GM23338 (cell line): ENCODE data around the gene UCK1. TPM values are rescaled to one million over a fixed set of nuclear protein-coding genes. Genes with fewer than 3 reads are reported as not detected.

Source experiments
- ATAC-seq: fragments of 200-7000 bp; cut with Tn5 transposase; 3 replicates; pipeline ENCODE4 v1.9.1; 2020
- DNase-seq: peaks from one replicate; pipeline ENCODE4 v3.0.0-alpha.2; 2015; ENCODE audit warnings: low spot score
- H2AFZ ChIP-seq: fragments of 200-600 bp; sonication (generic); 2 replicates; pipeline ENCODE4 v1.8.0; 2016; ENCODE audit warnings: antibody characterized with exemption, mild to moderate bottlenecking, moderate library complexity
- H3F3A ChIP-seq: fragments of 200-600 bp; sonication (generic); replicated peaks from 2 replicates; pipeline ENCODE4 v1.8.0; 2017; ENCODE audit warnings: antibody characterized with exemption, mixed run types, low read depth
- H3K27ac ChIP-seq: fragments of 200-600 bp; sonication (generic); 2 replicates; pipeline ENCODE4 v1.6.1; 2016; ENCODE audit warnings: low read depth
- H3K27me3 ChIP-seq: fragments of 200-600 bp; sonication (generic); 2 replicates; pipeline ENCODE4 v1.8.0; 2016; ENCODE audit warnings: mild to moderate bottlenecking, mixed run types, moderate library complexity; ENCODE audit not compliant: insufficient read depth
- H3K36me3 ChIP-seq: fragments of 200-600 bp; sonication (generic); 2 replicates; pipeline ENCODE4 v1.8.0; 2016; ENCODE audit warnings: mild to moderate bottlenecking; ENCODE audit not compliant: insufficient read depth
- H3K4me1 ChIP-seq: fragments of 200-600 bp; sonication (generic); 2 replicates; pipeline ENCODE4 v1.8.0; 2016; ENCODE audit warnings: mild to moderate bottlenecking, moderate library complexity; ENCODE audit not compliant: insufficient read depth
- H3K4me2 ChIP-seq: fragments of 200-600 bp; sonication (generic); 2 replicates; pipeline ENCODE4 v1.7.1; 2017; ENCODE audit warnings: mixed run types
- H3K4me3 ChIP-seq: fragments of 200-600 bp; sonication (generic); 2 replicates; pipeline ENCODE4 v1.6.1; 2016; ENCODE audit warnings: mixed run types
- H3K79me2 ChIP-seq: fragments of 200-600 bp; sonication (generic); replicated peaks from 2 replicates; pipeline ENCODE4 v1.8.0; 2017; ENCODE audit warnings: mild to moderate bottlenecking; ENCODE audit not compliant: insufficient read depth
- H3K9me2 ChIP-seq: fragments of 200-600 bp; sonication (generic); 2 replicates; pipeline ENCODE4 v1.8.0; 2017; ENCODE audit not compliant: insufficient read depth
- H4K20me1 ChIP-seq: fragments of 200-600 bp; sonication (generic); replicated peaks from 2 replicates; pipeline ENCODE4 v1.8.0; 2017; ENCODE audit warnings: mild to moderate bottlenecking; ENCODE audit not compliant: insufficient read depth
- H3K27ac Mint-ChIP-seq: 2 replicates; pipeline ENCODE4 v1.8.0; 2020; ENCODE audit warnings: inconsistent platforms, mild to moderate bottlenecking, moderate library complexity, mixed read lengths
- H3K27me3 Mint-ChIP-seq: 3 replicates; pipeline ENCODE4 v1.8.0; 2022; ENCODE audit warnings: low read depth, mild to moderate bottlenecking, moderate library complexity, mixed read lengths, inconsistent platforms; ENCODE audit not compliant: insufficient read depth, poor library complexity
- H3K36me3 Mint-ChIP-seq: 3 replicates; pipeline ENCODE4 v1.8.0; 2021; ENCODE audit warnings: low read depth, mild to moderate bottlenecking, inconsistent platforms, moderate library complexity, mixed read lengths
- H3K4me1 Mint-ChIP-seq: 3 replicates; pipeline ENCODE4 v1.8.0; 2020; ENCODE audit warnings: mild to moderate bottlenecking, inconsistent platforms, mixed read lengths
- H3K4me3 Mint-ChIP-seq: 3 replicates; pipeline ENCODE4 v1.8.0; 2021; ENCODE audit warnings: moderate library complexity, mild to moderate bottlenecking, inconsistent platforms, mixed read lengths
- H3K9me3 Mint-ChIP-seq: 3 replicates; pipeline ENCODE4 v1.8.0; 2020; ENCODE audit warnings: moderate library complexity, mild to moderate bottlenecking, inconsistent platforms, mixed read lengths
- CREB1 ChIP-seq: fragments of 250-450 bp; sonication (Bioruptor Pico); IDR thresholded peaks from 2 replicates; pipeline ENCODE4 v1.5.0; 2020; ENCODE audit warnings: low read depth, mild to moderate bottlenecking, moderate library complexity
- EZH2 ChIP-seq: fragments of 200-600 bp; sonication (generic); IDR thresholded peaks from one replicate; pipeline ENCODE4 v1.8.0; 2017; ENCODE audit warnings: antibody characterized with exemption, mild to moderate bottlenecking, low read depth; ENCODE audit not compliant: unreplicated experiment
- EZH2phosphoT487 ChIP-seq: fragments of 200-600 bp; sonication (generic); IDR thresholded peaks from one replicate; pipeline ENCODE4 v1.8.1; 2018; ENCODE audit warnings: antibody characterized with exemption; ENCODE audit not compliant: unreplicated experiment
- JUNB ChIP-seq: IDR thresholded peaks from one replicate; pipeline ENCODE4 v1.6.1; 2016; ENCODE audit warnings: antibody characterized with exemption; ENCODE audit not compliant: unreplicated experiment
- NANOG ChIP-seq: IDR thresholded peaks from 2 replicates; pipeline ENCODE4 v1.6.1; 2016; ENCODE audit warnings: antibody characterized with exemption, borderline replicate concordance
- POLR2AphosphoS5 ChIP-seq: IDR thresholded peaks from 2 replicates; pipeline ENCODE4 v1.6.1; 2016; ENCODE audit warnings: antibody characterized with exemption, low read depth
- STAT1 ChIP-seq: IDR thresholded peaks from one replicate; pipeline ENCODE4 v1.6.1; 2016; ENCODE audit warnings: antibody characterized with exemption; ENCODE audit not compliant: unreplicated experiment
- ZNF114 ChIP-seq: fragments of 250-450 bp; sonication (Bioruptor Pico); IDR thresholded peaks from 2 replicates; pipeline ENCODE4 v1.5.0; 2020; ENCODE audit warnings: mild to moderate bottlenecking, moderate library complexity
- ZNF331 ChIP-seq: fragments of 250-450 bp; sonication (Bioruptor Pico); IDR thresholded peaks from 2 replicates; pipeline ENCODE4 v1.5.0; 2020; ENCODE audit warnings: low read depth, mild to moderate bottlenecking, moderate library complexity
- polyA plus RNA-seq: library from polyadenylated mRNA; unstranded; fragments of >200 nt; fragmentation: Nextera tagmentation; extraction: Ambion mirVana; gene quantifications from 2 replicates; pipeline ENCODE4 v1.2.1, GENCODE V29; 2016
- total RNA-seq: library from RNA; depleted of rRNA; stranded (reverse); fragments of >200 nt; shearing (Covaris generic); gene quantifications from 2 replicates; pipeline ENCODE4 v1.2.3, GENCODE V29; 2014
- TF ChIP-seq, protein P1 (sequence below): IDR thresholded peaks from 2 replicates; pipeline ENCODE4 v1.6.1; 2016; ENCODE audit warnings: antibody characterized with exemption
- TF ChIP-seq, protein P2 (sequence below), 2 experiments: fragments of 200-600 bp in 1 of 2; sonication (generic) in 1 of 2; conservative IDR thresholded peaks; 2 replicates each; pipeline versions ENCODE4 v1.5.1 to v1.6.1; 2016 to 2017; ENCODE audit warnings: antibody characterized with exemption in 2 of 2, low read depth in 2 of 2, mild to moderate bottlenecking in 2 of 2, moderate library complexity in 1 of 2
- TF ChIP-seq, protein P3 (sequence below): IDR thresholded peaks from one replicate; pipeline ENCODE4 v1.6.1; 2018; ENCODE audit warnings: antibody characterized with exemption; ENCODE audit not compliant: unreplicated experiment
- TF ChIP-seq, protein P4 (sequence below): fragments of 250-450 bp; sonication (Bioruptor Pico); IDR thresholded peaks from 2 replicates; pipeline ENCODE4 v1.5.0; 2020; ENCODE audit warnings: mild to moderate bottlenecking, moderate library complexity

Gene UCK1
- total and polyA plus RNA-seq, 2 experiments from 2014 or later, result 23.4 to 35.9 TPM

DNA sequence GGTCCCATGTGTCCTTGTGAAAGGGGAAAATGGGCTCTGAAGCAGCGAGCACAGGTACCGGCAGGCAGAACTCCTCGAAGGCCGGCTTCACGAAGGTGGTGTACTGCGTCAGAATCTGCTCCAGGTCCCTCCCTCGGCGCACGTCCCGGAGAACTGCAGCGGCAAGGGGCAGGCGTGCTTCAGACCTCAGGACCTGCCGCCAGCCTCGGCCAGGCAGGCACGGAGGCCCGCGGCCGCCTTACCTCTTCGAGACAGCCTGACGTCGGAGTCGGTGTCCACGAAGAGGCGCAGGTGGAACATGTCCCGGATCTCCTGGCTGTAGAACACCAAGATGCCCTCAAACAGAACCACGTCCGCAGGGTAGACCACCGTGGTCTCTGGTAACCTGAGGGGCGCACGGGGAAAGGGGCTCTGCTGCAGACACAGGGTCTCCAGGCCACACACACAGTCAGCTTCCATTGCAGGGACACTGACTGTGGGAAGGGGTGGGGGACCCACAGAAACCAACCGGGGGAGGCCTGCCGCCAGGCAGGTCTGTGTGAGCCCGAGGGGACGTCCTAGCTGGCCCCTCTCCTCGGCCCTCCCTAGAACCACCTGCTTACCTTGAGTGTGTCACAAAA lies 2.1 kb downstream of the UCK1 start:
- peaks cover 7% of the 10 kb centered on the region for H3K27me3 Mint-ChIP-seq
- no peak overlapping the region for H2AFZ ChIP-seq
- no peak overlapping the region; the same call in 2 of the 3 replicates for H3K4me3 Mint-ChIP-seq
- peaks cover 6% of the 10 kb centered on the region; the same call in 1 of the 2 replicates for H3K79me2 ChIP-seq
- TF ChIP-seq EZH2 (no peak), ZNF114 (CRISPR knock-in tag) (no peak), ZNF331 (no peak), STAT1 (no peak), NANOG (no peak), JUNB (no peak), CREB1 (no peak), EZH2phosphoT487 (no peak), POLR2AphosphoS5 (no peak)
- TF ChIP-seq, protein P1, sequence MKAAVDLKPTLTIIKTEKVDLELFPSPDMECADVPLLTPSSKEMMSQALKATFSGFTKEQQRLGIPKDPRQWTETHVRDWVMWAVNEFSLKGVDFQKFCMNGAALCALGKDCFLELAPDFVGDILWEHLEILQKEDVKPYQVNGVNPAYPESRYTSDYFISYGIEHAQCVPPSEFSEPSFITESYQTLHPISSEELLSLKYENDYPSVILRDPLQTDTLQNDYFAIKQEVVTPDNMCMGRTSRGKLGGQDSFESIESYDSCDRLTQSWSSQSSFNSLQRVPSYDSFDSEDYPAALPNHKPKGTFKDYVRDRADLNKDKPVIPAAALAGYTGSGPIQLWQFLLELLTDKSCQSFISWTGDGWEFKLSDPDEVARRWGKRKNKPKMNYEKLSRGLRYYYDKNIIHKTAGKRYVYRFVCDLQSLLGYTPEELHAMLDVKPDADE, result no peak
- TF ChIP-seq, protein P2, sequence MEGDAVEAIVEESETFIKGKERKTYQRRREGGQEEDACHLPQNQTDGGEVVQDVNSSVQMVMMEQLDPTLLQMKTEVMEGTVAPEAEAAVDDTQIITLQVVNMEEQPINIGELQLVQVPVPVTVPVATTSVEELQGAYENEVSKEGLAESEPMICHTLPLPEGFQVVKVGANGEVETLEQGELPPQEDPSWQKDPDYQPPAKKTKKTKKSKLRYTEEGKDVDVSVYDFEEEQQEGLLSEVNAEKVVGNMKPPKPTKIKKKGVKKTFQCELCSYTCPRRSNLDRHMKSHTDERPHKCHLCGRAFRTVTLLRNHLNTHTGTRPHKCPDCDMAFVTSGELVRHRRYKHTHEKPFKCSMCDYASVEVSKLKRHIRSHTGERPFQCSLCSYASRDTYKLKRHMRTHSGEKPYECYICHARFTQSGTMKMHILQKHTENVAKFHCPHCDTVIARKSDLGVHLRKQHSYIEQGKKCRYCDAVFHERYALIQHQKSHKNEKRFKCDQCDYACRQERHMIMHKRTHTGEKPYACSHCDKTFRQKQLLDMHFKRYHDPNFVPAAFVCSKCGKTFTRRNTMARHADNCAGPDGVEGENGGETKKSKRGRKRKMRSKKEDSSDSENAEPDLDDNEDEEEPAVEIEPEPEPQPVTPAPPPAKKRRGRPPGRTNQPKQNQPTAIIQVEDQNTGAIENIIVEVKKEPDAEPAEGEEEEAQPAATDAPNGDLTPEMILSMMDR (conservative IDR thresholded peaks at IDR 0.05; ENCODE audit: low read depth in 2 of 2), result no peak
- TF ChIP-seq, protein P3, sequence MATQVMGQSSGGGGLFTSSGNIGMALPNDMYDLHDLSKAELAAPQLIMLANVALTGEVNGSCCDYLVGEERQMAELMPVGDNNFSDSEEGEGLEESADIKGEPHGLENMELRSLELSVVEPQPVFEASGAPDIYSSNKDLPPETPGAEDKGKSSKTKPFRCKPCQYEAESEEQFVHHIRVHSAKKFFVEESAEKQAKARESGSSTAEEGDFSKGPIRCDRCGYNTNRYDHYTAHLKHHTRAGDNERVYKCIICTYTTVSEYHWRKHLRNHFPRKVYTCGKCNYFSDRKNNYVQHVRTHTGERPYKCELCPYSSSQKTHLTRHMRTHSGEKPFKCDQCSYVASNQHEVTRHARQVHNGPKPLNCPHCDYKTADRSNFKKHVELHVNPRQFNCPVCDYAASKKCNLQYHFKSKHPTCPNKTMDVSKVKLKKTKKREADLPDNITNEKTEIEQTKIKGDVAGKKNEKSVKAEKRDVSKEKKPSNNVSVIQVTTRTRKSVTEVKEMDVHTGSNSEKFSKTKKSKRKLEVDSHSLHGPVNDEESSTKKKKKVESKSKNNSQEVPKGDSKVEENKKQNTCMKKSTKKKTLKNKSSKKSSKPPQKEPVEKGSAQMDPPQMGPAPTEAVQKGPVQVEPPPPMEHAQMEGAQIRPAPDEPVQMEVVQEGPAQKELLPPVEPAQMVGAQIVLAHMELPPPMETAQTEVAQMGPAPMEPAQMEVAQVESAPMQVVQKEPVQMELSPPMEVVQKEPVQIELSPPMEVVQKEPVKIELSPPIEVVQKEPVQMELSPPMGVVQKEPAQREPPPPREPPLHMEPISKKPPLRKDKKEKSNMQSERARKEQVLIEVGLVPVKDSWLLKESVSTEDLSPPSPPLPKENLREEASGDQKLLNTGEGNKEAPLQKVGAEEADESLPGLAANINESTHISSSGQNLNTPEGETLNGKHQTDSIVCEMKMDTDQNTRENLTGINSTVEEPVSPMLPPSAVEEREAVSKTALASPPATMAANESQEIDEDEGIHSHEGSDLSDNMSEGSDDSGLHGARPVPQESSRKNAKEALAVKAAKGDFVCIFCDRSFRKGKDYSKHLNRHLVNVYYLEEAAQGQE, result no peak
- TF ChIP-seq, protein P4, sequence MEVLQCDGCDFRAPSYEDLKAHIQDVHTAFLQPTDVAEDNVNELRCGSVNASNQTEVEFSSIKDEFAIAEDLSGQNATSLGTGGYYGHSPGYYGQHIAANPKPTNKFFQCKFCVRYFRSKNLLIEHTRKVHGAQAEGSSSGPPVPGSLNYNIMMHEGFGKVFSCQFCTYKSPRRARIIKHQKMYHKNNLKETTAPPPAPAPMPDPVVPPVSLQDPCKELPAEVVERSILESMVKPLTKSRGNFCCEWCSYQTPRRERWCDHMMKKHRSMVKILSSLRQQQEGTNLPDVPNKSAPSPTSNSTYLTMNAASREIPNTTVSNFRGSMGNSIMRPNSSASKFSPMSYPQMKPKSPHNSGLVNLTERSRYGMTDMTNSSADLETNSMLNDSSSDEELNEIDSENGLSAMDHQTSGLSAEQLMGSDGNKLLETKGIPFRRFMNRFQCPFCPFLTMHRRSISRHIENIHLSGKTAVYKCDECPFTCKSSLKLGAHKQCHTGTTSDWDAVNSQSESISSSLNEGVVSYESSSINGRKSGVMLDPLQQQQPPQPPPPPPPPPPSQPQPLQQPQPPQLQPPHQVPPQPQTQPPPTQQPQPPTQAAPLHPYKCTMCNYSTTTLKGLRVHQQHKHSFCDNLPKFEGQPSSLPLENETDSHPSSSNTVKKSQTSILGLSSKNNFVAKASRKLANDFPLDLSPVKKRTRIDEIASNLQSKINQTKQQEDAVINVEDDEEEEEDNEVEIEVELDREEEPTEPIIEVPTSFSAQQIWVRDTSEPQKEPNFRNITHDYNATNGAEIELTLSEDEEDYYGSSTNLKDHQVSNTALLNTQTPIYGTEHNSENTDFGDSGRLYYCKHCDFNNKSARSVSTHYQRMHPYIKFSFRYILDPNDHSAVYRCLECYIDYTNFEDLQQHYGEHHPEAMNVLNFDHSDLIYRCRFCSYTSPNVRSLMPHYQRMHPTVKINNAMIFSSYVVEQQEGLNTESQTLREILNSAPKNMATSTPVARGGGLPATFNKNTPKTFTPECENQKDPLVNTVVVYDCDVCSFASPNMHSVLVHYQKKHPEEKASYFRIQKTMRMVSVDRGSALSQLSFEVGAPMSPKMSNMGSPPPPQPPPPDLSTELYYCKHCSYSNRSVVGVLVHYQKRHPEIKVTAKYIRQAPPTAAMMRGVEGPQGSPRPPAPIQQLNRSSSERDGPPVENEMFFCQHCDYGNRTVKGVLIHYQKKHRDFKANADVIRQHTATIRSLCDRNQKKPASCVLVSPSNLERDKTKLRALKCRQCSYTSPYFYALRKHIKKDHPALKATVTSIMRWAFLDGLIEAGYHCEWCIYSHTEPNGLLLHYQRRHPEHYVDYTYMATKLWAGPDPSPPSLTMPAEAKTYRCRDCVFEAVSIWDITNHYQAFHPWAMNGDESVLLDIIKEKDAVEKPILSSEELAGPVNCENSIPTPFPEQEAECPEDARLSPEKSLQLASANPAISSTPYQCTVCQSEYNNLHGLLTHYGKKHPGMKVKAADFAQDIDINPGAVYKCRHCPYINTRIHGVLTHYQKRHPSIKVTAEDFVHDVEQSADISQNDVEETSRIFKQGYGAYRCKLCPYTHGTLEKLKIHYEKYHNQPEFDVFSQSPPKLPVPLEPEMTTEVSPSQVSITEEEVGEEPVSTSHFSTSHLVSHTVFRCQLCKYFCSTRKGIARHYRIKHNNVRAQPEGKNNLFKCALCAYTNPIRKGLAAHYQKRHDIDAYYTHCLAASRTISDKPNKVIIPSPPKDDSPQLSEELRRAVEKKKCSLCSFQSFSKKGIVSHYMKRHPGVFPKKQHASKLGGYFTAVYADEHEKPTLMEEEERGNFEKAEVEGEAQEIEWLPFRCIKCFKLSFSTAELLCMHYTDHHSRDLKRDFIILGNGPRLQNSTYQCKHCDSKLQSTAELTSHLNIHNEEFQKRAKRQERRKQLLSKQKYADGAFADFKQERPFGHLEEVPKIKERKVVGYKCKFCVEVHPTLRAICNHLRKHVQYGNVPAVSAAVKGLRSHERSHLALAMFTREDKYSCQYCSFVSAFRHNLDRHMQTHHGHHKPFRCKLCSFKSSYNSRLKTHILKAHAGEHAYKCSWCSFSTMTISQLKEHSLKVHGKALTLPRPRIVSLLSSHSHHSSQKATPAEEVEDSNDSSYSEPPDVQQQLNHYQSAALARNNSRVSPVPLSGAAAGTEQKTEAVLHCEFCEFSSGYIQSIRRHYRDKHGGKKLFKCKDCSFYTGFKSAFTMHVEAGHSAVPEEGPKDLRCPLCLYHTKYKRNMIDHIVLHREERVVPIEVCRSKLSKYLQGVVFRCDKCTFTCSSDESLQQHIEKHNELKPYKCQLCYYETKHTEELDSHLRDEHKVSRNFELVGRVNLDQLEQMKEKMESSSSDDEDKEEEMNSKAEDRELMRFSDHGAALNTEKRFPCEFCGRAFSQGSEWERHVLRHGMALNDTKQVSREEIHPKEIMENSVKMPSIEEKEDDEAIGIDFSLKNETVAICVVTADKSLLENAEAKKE (CRISPR knock-in tag), result no peak
- no peak for DNase-seq
- H3K27me3 ChIP-seq, result no peaks in the 10 kb centered on the region
- H3F3A ChIP-seq, result 0 out of 2 replicates have a peak, but pooled peaks cover 4% of the 10 kb centered on the region
- H3K4me1 ChIP-seq, result 0 out of 2 replicates have a peak, but pooled peaks cover 4% of the 10 kb centered on the region
- H3K4me2 ChIP-seq, result no peak overlapping the region
- peaks cover 6% of the 10 kb centered on the region; the same call in 2 of the 3 replicates for H3K4me1 Mint-ChIP-seq
- ATAC-seq, result no peak
- H3K9me3 Mint-ChIP-seq, result no peaks in the 10 kb centered on the region
- H3K4me3 ChIP-seq, result no peak overlapping the region
- peaks cover 10% of the 10 kb centered on the region; the same call in 1 of the 2 replicates for H3K36me3 ChIP-seq
- peaks cover 59% of the 10 kb centered on the region for H3K36me3 Mint-ChIP-seq
- no peaks in the 10 kb centered on the region; the same call in 1 of the 2 replicates for H4K20me1 ChIP-seq
- no peaks in the 10 kb centered on the region for H3K9me2 ChIP-seq
- H3K27ac ChIP-seq, result no peak overlapping the region
- H3K27ac Mint-ChIP-seq, result no peak overlapping the region
